Measurements from ENCODE around the gene TANC2.
A peak's percentile ranks its signal among the peaks of the same experiment; 100 is the strongest.

TANC2 gene

GRCh38 chr17:62965686-62966425, at the start of gene TANC2:
TSS of gene TANC2 (plus strand) at chr17:62966235. CDS start at chr17:63009560, 43,325 bp downstream.
- peak within 1 kb of the TSS; percentile 66 for H3K4me3 ChIP-seq (ENCODE audit: low read depth, low read length)
- no peaks in the 10 kb centered on the region for H3K36me3 ChIP-seq (ENCODE audit: control insufficient read depth in 2 of 2, insufficient read depth in 1 of 2, low read length in 2 of 2)
- ChIA-PET POLR2A (interaction anchor here (0.6 to 1.6 kb wide), 2 partner anchors 29 to 187 kb away, joined by 3 read pairs; no protein-coding TSS in a partner anchor), CTCF (interaction anchor here (0.7 to 1.3 kb wide), 2 partner anchors 68 to 140 kb away, joined by 3 to 4 read pairs; no protein-coding TSS in a partner anchor)
- no peaks in the 10 kb centered on the region for H3K9me3 ChIP-seq (ENCODE audit: control insufficient read depth, insufficient read depth, low read depth, low read length)
- H3K27ac ChIP-seq (ENCODE audit: extremely low read depth, low read depth, low read length), result peak within 1 kb of the TSS; percentile 93
- peaks cover 12% of the 10 kb centered on the region for H3K4me1 ChIP-seq (ENCODE audit: control insufficient read depth, insufficient read depth, low read length)
- TF ChIP-seq FEZF1 (tag by site-specific recombination; IDR thresholded peaks at IDR 0.05) (no peak; the same call in 1 of the 2 replicates), KLF16 (tag by site-specific recombination; IDR thresholded peaks at IDR 0.05) (peak; percentile 87), GLI2 (tag by site-specific recombination; IDR thresholded peaks at IDR 0.05; ENCODE audit: borderline replicate concordance, low read depth) (no peak), ZNF785 (tag by site-specific recombination; IDR thresholded peaks at IDR 0.05) (peak; percentile 74; the same call in 1 of the 2 replicates), PRDM4 (tag by site-specific recombination; IDR thresholded peaks at IDR 0.05) (no peak; the same call in 1 of the 2 replicates), ZSCAN23 (tag by site-specific recombination; IDR thresholded peaks at IDR 0.05) (no peak), ZBTB21 (tag by site-specific recombination; IDR thresholded peaks at IDR 0.05) (peak; percentile 75), PBX3 (CRISPR knock-in tag; IDR thresholded peaks at IDR 0.05) (no peak), ZNF692 (tag by site-specific recombination; IDR thresholded peaks at IDR 0.05) (0 out of 2 replicates have a peak, but pooled peaks have one; percentile 33), SCRT2 (tag by site-specific recombination; IDR thresholded peaks at IDR 0.05) (peak; percentile 66; the same call in 1 of the 2 replicates), IKZF3 (tag by site-specific recombination; IDR thresholded peaks at IDR 0.05) (0 out of 2 replicates have a peak, but pooled peaks have one; percentile 45), TSHZ1 (tag by site-specific recombination; IDR thresholded peaks at IDR 0.05; ENCODE audit: borderline replicate concordance) (peak; percentile 35; the same call in 1 of the 2 replicates), EGR2 (tag by site-specific recombination; IDR thresholded peaks at IDR 0.05; ENCODE audit: low read depth) (peak; percentile 72; the same call in 1 of the 2 replicates), ZNF112 (tag by site-specific recombination; IDR thresholded peaks at IDR 0.05) (no peak), ZSCAN4 (tag by site-specific recombination; IDR thresholded peaks at IDR 0.05) (peak; percentile 29; the same call in 1 of the 2 replicates), ZFHX2 (tag by site-specific recombination; conservative IDR thresholded peaks at IDR 0.05) (peak; percentile 87), PRDM2 (tag by site-specific recombination; IDR thresholded peaks at IDR 0.05; ENCODE audit: borderline replicate concordance) (no peak), ZEB2 (tag by site-specific recombination; IDR thresholded peaks at IDR 0.05) (peak; percentile 88)
